CD4-positive, alpha-beta memory T cell (primary cell): Measurements from ENCODE around the gene ZNF518B. TPM values are rescaled to one million over a fixed set of nuclear protein-coding genes. Genes with fewer than 3 reads are reported as not detected.

Source experiments
- CTCF ChIA-PET: fragments of 350-600 bp; sonication (Branson Sonifier 250); formaldehyde crosslinking; loops from one replicate; lab custom pipeline; 2021; ENCODE audit warnings: inconsistent platforms; ENCODE audit not compliant: partially characterized antibody; lab: Charles Lee
- POLR2A ChIA-PET: fragments of 350-600 bp; sonication (Branson Sonifier 250); formaldehyde crosslinking; loops from one replicate; lab custom pipeline; 2021; ENCODE audit not compliant: partially characterized antibody; lab: Charles Lee
- DNase-seq, 5 donors: peaks; one replicate each; pipeline versions ENCODE4 v3.0.0 to v3.0.0-alpha.2; 2020 to 2022; ENCODE audit warnings: mixed read lengths in 1 of 5
- H3K27ac ChIP-seq: one replicate; pipeline ENCODE4 v1.7.0; 2013; ENCODE audit warnings: low read depth, low read length
- H3K27me3 ChIP-seq: 2 replicates; pipeline ENCODE4 v1.7.0; 2013; ENCODE audit warnings: mild to moderate bottlenecking, low read length, moderate library complexity; ENCODE audit not compliant: insufficient read depth
- H3K36me3 ChIP-seq: 2 replicates; pipeline ENCODE4 v1.7.0; 2013; ENCODE audit warnings: mild to moderate bottlenecking, low read length, moderate library complexity; ENCODE audit not compliant: insufficient read depth
- H3K4me1 ChIP-seq: 2 replicates; pipeline ENCODE4 v1.7.0; 2013; ENCODE audit warnings: mild to moderate bottlenecking, low read length, moderate library complexity; ENCODE audit not compliant: insufficient read depth
- H3K4me3 ChIP-seq, 2 donors: one replicate each; pipeline ENCODE4 v1.7.0; 2013; ENCODE audit warnings: low read length in 2 of 2, mild to moderate bottlenecking in 1 of 2
- H3K9me3 ChIP-seq, 2 donors: one replicate each; pipeline ENCODE4 v1.7.0; 2013; ENCODE audit warnings: low read length in 2 of 2, control low read depth in 1 of 2; ENCODE audit not compliant: control insufficient read depth in 1 of 2
- H3K27ac Mint-ChIP-seq, 7 donors: one replicate each; pipeline ENCODE4 v1.8.0; 2020 to 2021; ENCODE audit warnings: mixed read lengths in 7 of 7, mild to moderate bottlenecking in 6 of 7, inconsistent platforms in 3 of 7, moderate library complexity in 3 of 7
- H3K27me3 Mint-ChIP-seq, 2 donors: one replicate each; pipeline ENCODE4 v1.8.0; 2020 to 2021; ENCODE audit warnings: mixed read lengths in 2 of 2
- H3K36me3 Mint-ChIP-seq, 2 donors: one replicate each; pipeline ENCODE4 v1.8.0; 2020 to 2021; ENCODE audit warnings: mixed read lengths in 2 of 2, inconsistent platforms in 1 of 2, mild to moderate bottlenecking in 1 of 2
- H3K4me1 Mint-ChIP-seq, 4 donors: one replicate each; pipeline ENCODE4 v1.8.0; 2020 to 2021; ENCODE audit warnings: mixed read lengths in 4 of 4, mild to moderate bottlenecking in 1 of 4
- H3K4me3 Mint-ChIP-seq, 8 donors: one replicate each; pipeline ENCODE4 v1.8.0; 2020 to 2021; ENCODE audit warnings: mixed read lengths in 8 of 8, mild to moderate bottlenecking in 7 of 8, moderate library complexity in 6 of 8, inconsistent platforms in 3 of 8
- H3K9me3 Mint-ChIP-seq, 8 donors: one replicate each; pipeline ENCODE4 v1.8.0; 2020 to 2021; ENCODE audit warnings: mixed read lengths in 8 of 8, mild to moderate bottlenecking in 5 of 8, inconsistent platforms in 3 of 8, moderate library complexity in 1 of 8
- intact Hi-C: fragments of 100-400 bp; cut with micrococcal nuclease; formaldehyde crosslinking; loops from one replicate; pipeline ENCODE4 v1.15.1; 2023
- polyA plus RNA-seq, 2 donors: library from polyadenylated mRNA; unstranded; fragments of 300-500 nt; fragmentation: Illumina TruSeq; gene quantifications; one replicate each; pipeline ENCODE4 v1.2.3, GENCODE V29; 2021
- total RNA-seq, 2 experiments: library from RNA; stranded (reverse); gene quantifications; one replicate each; pipeline ENCODE4 v1.2.3, GENCODE V29; 2021

ZNF518B gene
- total and polyA plus RNA-seq, 4 experiments from 2014 or later = 7.0 to 48.6 (median 29.3) TPM

GRCh38 chr4:10466161-10466560 lies 8.9 kb upstream of the ZNF518B start:
- ChIA-PET POLR2A (no interaction called here), CTCF (no interaction called here)
- no peak for DNase-seq
- Histone ChIP-seq H3K27me3 (peaks cover 5% of the 10 kb centered on the region), H3K4me3 (no peak overlapping the region), H3K4me1 (peaks cover 7% of the 10 kb centered on the region), H3K27ac (no peak overlapping the region), H3K36me3 (no peaks in the 10 kb centered on the region), H3K9me3 (no peaks in the 10 kb centered on the region)
- peaks cover 31 to 34% of the 10 kb centered on the region in 2 donors for H3K27me3 Mint-ChIP-seq
- no peak overlapping the region for H3K4me3 Mint-ChIP-seq
- intact Hi-C loops = no loop called here
- H3K36me3 Mint-ChIP-seq = no peaks in the 10 kb centered on the region
- peaks cover 0 to 10% (median 6%) of the 10 kb centered on the region in 4 donors for H3K4me1 Mint-ChIP-seq
- H3K9me3 Mint-ChIP-seq = peaks cover 0 to 7% (median 2%) of the 10 kb centered on the region in 8 donors
- no peak overlapping the region for H3K27ac Mint-ChIP-seq

GRCh38 chr4:10462876-10463275 lies 5.7 kb upstream of the ZNF518B start:
- H3K4me1 Mint-ChIP-seq = peaks cover 8 to 25% (median 14%) of the 10 kb centered on the region in 4 donors
- Histone ChIP-seq H3K27ac (no peak overlapping the region), H3K4me1 (peaks cover 16% of the 10 kb centered on the region), H3K9me3 (no peaks in the 10 kb centered on the region), H3K4me3 (no peak overlapping the region), H3K36me3 (no peaks in the 10 kb centered on the region), H3K27me3 (peaks cover 5% of the 10 kb centered on the region)
- no peak overlapping the region for H3K27ac Mint-ChIP-seq
- H3K36me3 Mint-ChIP-seq = no peaks in the 10 kb centered on the region
- ChIA-PET CTCF (interaction anchor here (0.7 to 1.7 kb wide), 3 partner anchors 10 to 302 kb away, joined by 3 to 5 read pairs (median 4); no protein-coding TSS in a partner anchor), POLR2A (no interaction called here)
- peaks cover 0 to 7% (median 2%) of the 10 kb centered on the region in 8 donors for H3K9me3 Mint-ChIP-seq
- intact Hi-C loops = no loop called here
- peak overlapping the region in 1 of 8 donors; percentile 38 for H3K4me3 Mint-ChIP-seq
- H3K27me3 Mint-ChIP-seq = peaks cover 31 to 36% of the 10 kb centered on the region in 2 donors
- no peak for DNase-seq

GRCh38 chr4:10461850-10462400 lies 4.7 kb upstream of the ZNF518B start:
- Histone ChIP-seq H3K36me3 (no peaks in the 10 kb centered on the region), H3K9me3 (no peaks in the 10 kb centered on the region), H3K27ac (no peak overlapping the region), H3K4me1 (peaks cover 22% of the 10 kb centered on the region), H3K4me3 (peak overlapping the region in 1 of 2 donors; percentile 34), H3K27me3 (peaks cover 5% of the 10 kb centered on the region)
- intact Hi-C loops = loop anchor here (1.0 to 2.0 kb wide), 2 partner anchors 76 to 443 kb away; no protein-coding TSS in a partner anchor
- Mint-ChIP-seq H3K4me1 (peaks cover 10 to 30% (median 17%) of the 10 kb centered on the region in 4 donors), H3K27me3 (peaks cover 23 to 32% of the 10 kb centered on the region in 2 donors), H3K27ac (peak overlapping the region in 3 of 7 donors; percentile 40 to 65 (median 64)), H3K4me3 (peak overlapping the region; percentile 71 to 87 (median 84)), H3K36me3 (no peaks in the 10 kb centered on the region), H3K9me3 (peaks cover 0 to 5% (median 2%) of the 10 kb centered on the region in 8 donors)
- no peak for DNase-seq
- CTCF ChIA-PET = interaction anchor here (0.6 to 3.4 kb wide), 24 partner anchors 8 to 1019 kb away, joined by 3 to 28 read pairs (median 5); no protein-coding TSS in a partner anchor
- POLR2A ChIA-PET = interaction anchor here (1.0 to 2.4 kb wide), 3 partner anchors 10 to 366 kb away, joined by 4 to 15 read pairs (median 15); partner anchors contain the start of gene WDR1

GRCh38 chr4:10461091-10461849 lies 4.0 kb upstream of the ZNF518B start:
- intact Hi-C loops = loop anchor here (1.0 to 2.0 kb wide), 2 partner anchors 77 to 442 kb away; no protein-coding TSS in a partner anchor
- peaks cover 0 to 4% (median 2%) of the 10 kb centered on the region in 8 donors for H3K9me3 Mint-ChIP-seq
- ChIA-PET POLR2A (interaction anchor here (1.0 to 2.4 kb wide), 4 partner anchors 10 to 365 kb away, joined by 4 to 15 read pairs (median 10); partner anchors contain the start of gene WDR1), CTCF (interaction anchor here (0.6 to 3.4 kb wide), 32 partner anchors 9 to 1020 kb away, joined by 3 to 28 read pairs (median 4); no protein-coding TSS in a partner anchor)
- peak overlapping the region; percentile 71 to 87 (median 84) for H3K4me3 Mint-ChIP-seq
- H3K4me1 ChIP-seq = peaks cover 25% of the 10 kb centered on the region
- peaks cover 19 to 29% of the 10 kb centered on the region in 2 donors for H3K27me3 Mint-ChIP-seq
- H3K27ac Mint-ChIP-seq = peak overlapping the region in 4 of 7 donors; percentile 32 to 81 (median 64)
- H3K9me3 ChIP-seq = no peaks in the 10 kb centered on the region
- H3K4me3 ChIP-seq = peak overlapping the region in 1 of 2 donors; percentile 34
- no peak overlapping the region for H3K27ac ChIP-seq
- H3K4me1 Mint-ChIP-seq = peaks cover 11 to 34% (median 20%) of the 10 kb centered on the region in 4 donors
- peaks cover 0 to 2% of the 10 kb centered on the region in 2 donors for H3K36me3 Mint-ChIP-seq
- DNase-seq = peak; percentile 54 to 83 (median 80)
- H3K27me3 ChIP-seq = peaks cover 5% of the 10 kb centered on the region
- no peaks in the 10 kb centered on the region for H3K36me3 ChIP-seq

GRCh38 chr4:10460313-10461047 lies 3.3 kb upstream of the ZNF518B start:
- peaks cover 15 to 40% (median 26%) of the 10 kb centered on the region in 4 donors for H3K4me1 Mint-ChIP-seq
- H3K27ac Mint-ChIP-seq = peak overlapping the region in 4 of 7 donors; percentile 18 to 81 (median 68)
- intact Hi-C loops = loop anchor here (1.0 to 2.0 kb wide), 2 partner anchors 78 to 442 kb away; no protein-coding TSS in a partner anchor
- Histone ChIP-seq H3K4me1 (peaks cover 33% of the 10 kb centered on the region), H3K27ac (no peak overlapping the region), H3K27me3 (peaks cover 5% of the 10 kb centered on the region), H3K9me3 (no peaks in the 10 kb centered on the region), H3K4me3 (peak overlapping the region in 1 of 2 donors; percentile 34), H3K36me3 (no peaks in the 10 kb centered on the region)
- peaks cover 0 to 4% (median 2%) of the 10 kb centered on the region in 8 donors for H3K9me3 Mint-ChIP-seq
- ChIA-PET POLR2A (interaction anchor here (1.0 to 2.4 kb wide), 4 partner anchors 9 to 364 kb away, joined by 4 to 15 read pairs (median 10); partner anchors contain the start of gene WDR1), CTCF (interaction anchor here (0.7 to 3.4 kb wide), 28 partner anchors 9 to 757 kb away, joined by 3 to 28 read pairs (median 5); no protein-coding TSS in a partner anchor)
- H3K36me3 Mint-ChIP-seq = peaks cover 0 to 4% of the 10 kb centered on the region in 2 donors
- peak overlapping the region; percentile 35 to 81 (median 64) for H3K4me3 Mint-ChIP-seq
- peaks cover 19 to 29% of the 10 kb centered on the region in 2 donors for H3K27me3 Mint-ChIP-seq
- peak in 1 of 5 donors; percentile 9 for DNase-seq

- H3K27ac Mint-ChIP-seq = peak overlapping the region in 3 of 7 donors; percentile 13 to 53 (median 38)
- CTCF ChIA-PET = interaction anchor here (3.4 kb wide), 1 partner anchor 13 kb away, joined by 23 read pairs; no protein-coding TSS in a partner anchor
Observed at GRCh38 chr4:10459305-10459704, 2.1 kb upstream of the ZNF518B start.

More at GRCh38 chr4:10459305-10459704, 2.1 kb upstream of the ZNF518B start:
- no peak for DNase-seq
- Mint-ChIP-seq H3K4me1 (peaks cover 21 to 49% (median 34%) of the 10 kb centered on the region in 4 donors), H3K36me3 (peaks cover 11 to 13% of the 10 kb centered on the region in 2 donors), H3K9me3 (peaks cover 0 to 4% (median 2%) of the 10 kb centered on the region in 8 donors), H3K27me3 (peaks cover 14 to 17% of the 10 kb centered on the region in 2 donors), H3K4me3 (peak overlapping the region in 1 of 8 donors; percentile 16)
- peaks cover 36% of the 10 kb centered on the region for H3K4me1 ChIP-seq
- intact Hi-C loops = loop anchor here (5.0 kb wide), 1 partner anchor 297 kb away; no protein-coding TSS in a partner anchor
- no peaks in the 10 kb centered on the region for H3K9me3 ChIP-seq
- no peak overlapping the region for H3K4me3 ChIP-seq
- no peaks in the 10 kb centered on the region for H3K36me3 ChIP-seq
- no peak overlapping the region for H3K27ac ChIP-seq
- H3K27me3 ChIP-seq = peaks cover 5% of the 10 kb centered on the region
- POLR2A ChIA-PET = no interaction called here
